ENCODE data around the gene TRIM31.

Gene TRIM31, protein sequence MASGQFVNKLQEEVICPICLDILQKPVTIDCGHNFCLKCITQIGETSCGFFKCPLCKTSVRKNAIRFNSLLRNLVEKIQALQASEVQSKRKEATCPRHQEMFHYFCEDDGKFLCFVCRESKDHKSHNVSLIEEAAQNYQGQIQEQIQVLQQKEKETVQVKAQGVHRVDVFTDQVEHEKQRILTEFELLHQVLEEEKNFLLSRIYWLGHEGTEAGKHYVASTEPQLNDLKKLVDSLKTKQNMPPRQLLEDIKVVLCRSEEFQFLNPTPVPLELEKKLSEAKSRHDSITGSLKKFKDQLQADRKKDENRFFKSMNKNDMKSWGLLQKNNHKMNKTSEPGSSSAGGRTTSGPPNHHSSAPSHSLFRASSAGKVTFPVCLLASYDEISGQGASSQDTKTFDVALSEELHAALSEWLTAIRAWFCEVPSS

DNA sequence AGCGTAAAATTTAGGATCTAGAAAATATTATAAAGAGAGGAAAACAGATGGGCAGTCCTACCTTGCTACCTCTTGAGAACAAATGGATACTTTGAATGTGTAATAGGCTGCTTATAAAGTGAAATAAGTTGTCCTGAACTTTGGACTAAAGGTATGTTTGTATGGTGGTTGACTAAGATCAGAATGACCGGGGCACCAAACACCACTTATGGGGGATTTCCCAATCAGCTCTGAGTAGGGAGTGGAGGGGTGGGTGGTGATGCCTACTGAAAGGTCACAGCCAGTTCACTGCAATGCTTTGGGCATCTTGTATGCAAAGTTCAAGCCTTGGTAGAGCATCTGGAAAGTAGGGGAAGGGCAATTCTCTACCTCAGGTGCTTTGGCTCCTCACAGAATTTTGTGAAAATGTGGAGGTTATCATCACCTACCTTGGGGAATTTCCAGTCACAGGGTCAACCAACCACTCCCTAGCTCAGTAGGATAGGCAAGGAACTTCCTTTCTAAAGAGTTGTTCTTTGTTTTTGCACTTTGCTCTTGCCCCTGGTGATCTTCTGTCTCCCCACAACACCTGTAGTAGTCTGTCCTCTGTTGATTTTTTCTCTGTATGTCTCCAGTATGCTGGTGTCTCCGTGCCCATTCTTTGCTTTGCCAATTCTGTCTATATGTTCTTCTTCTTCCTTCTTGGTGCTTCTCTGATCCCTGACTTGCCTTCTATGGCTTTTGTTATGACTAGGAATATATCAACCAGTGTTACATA is at the start of gene TRIM31:
Gene TRIM31 (minus strand): TSS at position 88 of the 757 bp plus-strand sequence. CDS start 285 bp downstream, outside the sequence.
- Histone ChIP-seq H3K36me3 (replicated peaks) (no peaks in the 10 kb centered on the region), H3K27ac (no peak within 1 kb of the TSS), H3K27me3 (replicated peaks) (peaks cover 14% of the 10 kb centered on the region), H3K4me3 (ENCODE audit: low read depth, low read length) (no peak within 1 kb of the TSS)
- in situ Hi-C loops (cut with HindIII; ENCODE audit: low pct_ligation_motif_present, low sequenced_read_pairs), result no loop called here
- TF ChIP-seq, protein P1, sequence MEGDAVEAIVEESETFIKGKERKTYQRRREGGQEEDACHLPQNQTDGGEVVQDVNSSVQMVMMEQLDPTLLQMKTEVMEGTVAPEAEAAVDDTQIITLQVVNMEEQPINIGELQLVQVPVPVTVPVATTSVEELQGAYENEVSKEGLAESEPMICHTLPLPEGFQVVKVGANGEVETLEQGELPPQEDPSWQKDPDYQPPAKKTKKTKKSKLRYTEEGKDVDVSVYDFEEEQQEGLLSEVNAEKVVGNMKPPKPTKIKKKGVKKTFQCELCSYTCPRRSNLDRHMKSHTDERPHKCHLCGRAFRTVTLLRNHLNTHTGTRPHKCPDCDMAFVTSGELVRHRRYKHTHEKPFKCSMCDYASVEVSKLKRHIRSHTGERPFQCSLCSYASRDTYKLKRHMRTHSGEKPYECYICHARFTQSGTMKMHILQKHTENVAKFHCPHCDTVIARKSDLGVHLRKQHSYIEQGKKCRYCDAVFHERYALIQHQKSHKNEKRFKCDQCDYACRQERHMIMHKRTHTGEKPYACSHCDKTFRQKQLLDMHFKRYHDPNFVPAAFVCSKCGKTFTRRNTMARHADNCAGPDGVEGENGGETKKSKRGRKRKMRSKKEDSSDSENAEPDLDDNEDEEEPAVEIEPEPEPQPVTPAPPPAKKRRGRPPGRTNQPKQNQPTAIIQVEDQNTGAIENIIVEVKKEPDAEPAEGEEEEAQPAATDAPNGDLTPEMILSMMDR (IDR thresholded peaks at IDR 0.05; ENCODE audit: low read depth, low read length, missing control alignments), result no peak
- DNase-seq, result no peak

DNA sequence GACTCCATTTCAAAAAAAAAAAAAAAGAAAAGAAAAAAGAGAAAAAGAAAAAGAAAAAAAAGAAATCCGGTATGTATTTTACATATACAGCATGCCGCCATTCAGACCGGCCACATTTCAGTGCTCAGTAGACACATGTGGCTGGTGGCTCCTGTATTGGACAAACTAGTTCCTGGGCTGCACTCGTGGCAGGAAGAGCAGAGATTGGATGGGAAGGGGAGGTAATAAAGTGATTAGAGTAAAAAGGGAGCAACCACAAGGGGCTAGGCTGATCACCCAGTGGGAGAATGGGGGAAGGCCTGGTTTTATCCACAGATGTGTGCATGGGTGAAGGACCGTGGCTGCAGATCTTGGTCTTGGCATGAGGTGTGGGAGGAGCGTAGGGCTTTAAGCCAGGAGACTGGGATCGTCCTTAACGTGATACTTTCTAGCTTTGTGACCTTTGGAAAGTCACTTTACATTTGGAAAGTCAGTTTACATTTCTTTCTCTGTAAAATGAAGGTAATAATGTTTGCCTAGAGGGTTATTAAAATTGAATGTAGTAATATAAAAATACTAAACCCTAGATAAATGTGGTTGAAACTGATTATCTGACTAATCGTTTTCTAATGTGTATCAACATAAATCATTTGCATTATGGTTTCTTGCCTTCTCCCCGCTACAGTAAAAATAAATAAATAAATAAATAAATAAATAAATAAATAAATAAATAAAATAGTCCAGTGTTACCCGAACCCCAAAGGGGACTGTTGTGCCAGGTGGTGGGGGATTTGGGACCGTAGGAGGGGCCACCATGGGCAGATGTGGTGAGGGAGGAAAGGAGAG is 49.6 kb upstream of the TRIM31 start:
- Histone ChIP-seq H3K27ac (no peak overlapping the region), H3K27me3 (replicated peaks) (peaks cover 6% of the 10 kb centered on the region), H3K4me3 (ENCODE audit: low read depth, low read length) (no peak overlapping the region), H3K36me3 (replicated peaks) (no peaks in the 10 kb centered on the region)
- in situ Hi-C loops (cut with HindIII; ENCODE audit: low pct_ligation_motif_present, low sequenced_read_pairs), result no loop called here
- TF ChIP-seq, protein P1 (IDR thresholded peaks at IDR 0.05; ENCODE audit: low read depth, low read length, missing control alignments), result no peak
- no peak for DNase-seq

DNA sequence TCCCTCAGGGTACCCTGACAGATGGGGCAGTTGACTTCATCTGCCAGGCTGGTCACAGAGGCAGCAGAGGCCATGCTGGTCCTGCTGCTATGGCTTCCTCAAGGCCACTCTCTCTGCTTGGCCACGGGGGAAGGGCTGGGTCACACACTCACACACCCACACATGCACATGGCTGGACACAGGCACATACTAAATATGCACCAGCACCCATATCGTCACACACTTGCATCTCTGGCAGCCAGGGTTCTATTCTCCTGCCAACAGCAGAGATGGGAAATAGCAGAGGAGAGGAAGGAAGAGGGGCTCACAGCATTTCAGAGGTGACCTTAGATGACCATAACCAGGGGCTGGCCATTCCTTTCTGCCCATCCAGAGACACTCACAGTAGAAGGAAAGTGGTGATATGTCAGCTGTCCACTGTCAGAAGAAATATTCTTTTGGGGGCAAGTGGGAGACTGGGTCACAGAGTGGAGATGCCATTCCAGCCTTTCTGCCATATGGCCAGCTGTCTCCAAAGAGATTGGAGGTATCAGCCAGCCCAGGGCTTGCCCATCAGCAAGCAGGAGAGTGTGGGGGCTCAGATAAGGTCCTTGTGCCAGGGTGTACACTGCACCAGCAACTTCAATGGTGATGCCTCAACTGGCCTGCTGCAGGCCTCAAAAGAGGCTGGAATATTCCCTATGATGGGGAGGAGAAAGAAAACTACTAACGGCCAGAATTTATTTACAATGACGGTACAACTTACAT is 48.1 kb upstream of the TRIM31 start, which contains the start of gene TRIM10:
Gene TRIM10 (minus strand): TSS at position 427 of the 747 bp plus-strand sequence. CDS start 353 bp downstream, at position 74.
- Histone ChIP-seq H3K27ac (no peak within 1 kb of the TSS), H3K27me3 (replicated peaks) (no peaks in the 10 kb centered on the region), H3K4me3 (ENCODE audit: low read depth, low read length) (no peak within 1 kb of the TSS), H3K36me3 (replicated peaks) (no peaks in the 10 kb centered on the region)
- in situ Hi-C loops (cut with HindIII; ENCODE audit: low pct_ligation_motif_present, low sequenced_read_pairs), result no loop called here
- no peak for DNase-seq
- TF ChIP-seq, protein P1 (IDR thresholded peaks at IDR 0.05; ENCODE audit: low read depth, low read length, missing control alignments), result no peak

DNA sequence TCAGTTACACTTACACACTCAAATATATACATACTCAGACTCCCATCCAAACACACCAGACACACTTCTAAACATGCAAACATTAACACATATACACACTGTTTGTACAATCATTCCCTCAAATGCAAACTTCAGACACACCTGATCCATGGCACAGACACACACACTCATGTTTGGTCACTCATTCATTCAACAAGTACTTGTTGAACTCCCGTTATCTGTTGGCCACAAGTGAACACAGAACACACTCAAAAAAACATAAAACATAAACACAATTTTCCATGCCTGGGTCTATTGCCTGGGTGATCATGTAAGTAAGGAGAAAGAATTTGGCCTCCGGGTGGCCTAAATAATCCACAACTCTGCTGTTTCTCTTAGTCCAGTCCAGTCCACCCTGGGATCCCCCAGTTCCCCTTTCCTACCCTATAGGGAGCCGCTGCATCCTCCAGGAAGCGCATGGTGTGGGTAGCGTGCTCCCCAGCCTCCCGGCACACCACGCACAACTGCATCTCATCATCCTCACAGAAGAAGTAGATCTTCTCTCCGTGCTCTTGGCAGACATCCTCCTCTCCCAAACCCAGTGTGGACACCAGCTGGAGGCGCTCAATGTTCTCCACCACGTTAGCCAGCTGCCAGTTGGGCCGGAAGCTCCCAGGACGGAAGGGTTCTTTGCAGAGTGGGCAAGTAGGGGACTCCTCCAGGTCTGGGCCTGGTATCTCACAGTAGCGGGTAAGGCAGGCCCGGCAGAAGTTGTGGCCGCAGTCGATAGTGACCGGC is 47.3 kb upstream of the TRIM31 start:
- in situ Hi-C loops (cut with HindIII; ENCODE audit: low pct_ligation_motif_present, low sequenced_read_pairs), result no loop called here
- no peaks in the 10 kb centered on the region for H3K27me3 ChIP-seq (replicated peaks)
- no peak overlapping the region for H3K27ac ChIP-seq
- DNase-seq, result no peak
- TF ChIP-seq, protein P1 (IDR thresholded peaks at IDR 0.05; ENCODE audit: low read depth, low read length, missing control alignments), result no peak
- H3K4me3 ChIP-seq (ENCODE audit: low read depth, low read length), result no peak overlapping the region
- H3K36me3 ChIP-seq (replicated peaks), result no peaks in the 10 kb centered on the region

All from brain microvascular endothelial cell (primary cell).